Measurements from ENCODE around the gene TTC3. TPM values are rescaled to one million over a fixed set of nuclear protein-coding genes. Genes with fewer than 3 reads are reported as not detected.
A peak's percentile ranks its signal among the peaks of the same experiment; 100 is the strongest.

Gene TTC3
- total RNA-seq, 1 experiment from 2014 or later, result 73.2 TPM

DNA sequence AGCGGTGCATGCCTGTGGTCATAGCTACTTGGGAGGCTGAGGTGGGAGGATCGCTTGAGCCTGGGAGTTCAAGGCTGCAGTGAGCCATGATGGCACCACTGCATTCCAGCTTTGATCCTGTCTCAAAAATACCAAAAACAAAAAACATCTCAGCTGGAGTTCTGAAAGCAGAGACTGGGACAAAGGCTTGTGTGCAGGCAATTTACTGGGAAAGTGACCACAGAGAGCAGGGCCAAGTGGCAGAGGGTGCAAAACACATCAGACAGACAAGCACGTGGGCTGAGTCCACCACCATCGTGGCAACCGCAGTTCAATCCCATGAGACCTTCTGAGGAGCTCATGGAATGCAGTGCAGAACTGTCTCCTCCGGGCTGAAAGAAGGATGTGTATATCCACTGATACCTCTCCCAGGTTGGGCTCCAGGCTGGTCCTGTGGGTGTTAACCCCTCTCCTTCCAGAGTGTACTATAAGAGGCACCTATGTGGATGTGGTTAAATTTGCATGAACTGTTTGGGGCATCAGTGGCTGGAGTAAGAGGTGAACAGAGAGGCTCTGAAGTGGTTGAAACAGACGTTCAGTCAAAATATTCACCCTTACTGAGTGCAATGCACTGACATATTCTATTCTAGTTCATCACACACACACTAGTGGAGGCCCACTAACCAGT lies 11.0 kb upstream of the TTC3 start:
- peak; percentile 88 for DNase-seq (ENCODE audit: low read depth)

DNA sequence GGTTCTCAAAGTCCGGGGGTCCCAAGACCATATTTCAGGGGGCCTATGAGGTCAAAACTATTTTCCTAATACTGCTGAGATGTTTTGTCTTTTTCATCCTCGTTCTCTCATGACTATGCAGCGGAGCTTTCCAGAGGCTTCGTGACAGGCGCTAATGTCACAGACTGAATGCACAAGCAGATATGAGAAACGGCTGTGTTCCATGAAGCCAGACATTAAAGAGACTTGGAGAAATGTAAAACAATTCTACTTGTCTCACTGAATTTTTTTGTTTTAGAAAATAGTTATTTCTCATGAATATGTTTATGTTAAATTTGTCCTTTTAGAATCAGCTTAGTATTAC lies 10.5 kb upstream of the TTC3 start:
- DNase-seq (ENCODE audit: low read depth), result no peak

DNA sequence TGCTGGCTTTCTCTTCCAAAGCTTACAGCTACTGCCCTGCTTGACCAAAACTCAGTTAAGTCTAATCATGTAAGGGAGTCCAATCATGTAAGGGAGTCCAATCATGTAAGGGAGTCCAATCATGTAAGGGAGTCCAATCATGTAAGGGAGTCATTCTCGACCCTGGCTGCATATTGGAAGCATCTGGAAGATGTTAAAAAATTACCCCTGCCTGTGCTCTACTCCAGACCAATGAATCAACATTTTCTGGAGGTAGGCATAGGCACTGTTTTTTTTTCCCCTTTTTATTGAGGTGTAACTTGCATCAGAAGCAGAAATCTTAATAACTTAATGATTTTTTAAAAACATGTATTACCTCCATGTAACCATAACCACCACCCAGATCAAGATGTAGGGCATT lies 9.6 kb upstream of the TTC3 start:
- DNase-seq (ENCODE audit: low read depth), result no peak

DNA sequence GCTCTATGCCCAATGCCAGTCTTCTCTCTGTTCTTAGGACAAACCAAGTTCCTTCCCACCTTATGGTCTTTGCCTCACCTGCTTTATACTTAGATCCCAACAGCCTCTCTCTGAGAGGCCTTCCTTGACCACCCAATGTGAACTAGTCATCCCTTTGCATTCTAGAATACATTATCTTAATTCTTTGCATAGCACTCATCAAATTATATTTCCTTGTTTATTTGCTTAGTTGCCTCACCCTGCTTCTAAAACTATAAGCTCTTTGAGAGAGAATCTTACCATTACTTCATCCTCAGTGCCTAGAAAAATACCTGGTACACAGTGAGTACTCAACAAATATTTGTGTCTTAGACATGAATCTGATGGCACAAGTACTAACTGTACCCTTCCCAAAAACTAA lies 8.2 kb upstream of the TTC3 start:
- DNase-seq (ENCODE audit: low read depth), result no peak

DNA sequence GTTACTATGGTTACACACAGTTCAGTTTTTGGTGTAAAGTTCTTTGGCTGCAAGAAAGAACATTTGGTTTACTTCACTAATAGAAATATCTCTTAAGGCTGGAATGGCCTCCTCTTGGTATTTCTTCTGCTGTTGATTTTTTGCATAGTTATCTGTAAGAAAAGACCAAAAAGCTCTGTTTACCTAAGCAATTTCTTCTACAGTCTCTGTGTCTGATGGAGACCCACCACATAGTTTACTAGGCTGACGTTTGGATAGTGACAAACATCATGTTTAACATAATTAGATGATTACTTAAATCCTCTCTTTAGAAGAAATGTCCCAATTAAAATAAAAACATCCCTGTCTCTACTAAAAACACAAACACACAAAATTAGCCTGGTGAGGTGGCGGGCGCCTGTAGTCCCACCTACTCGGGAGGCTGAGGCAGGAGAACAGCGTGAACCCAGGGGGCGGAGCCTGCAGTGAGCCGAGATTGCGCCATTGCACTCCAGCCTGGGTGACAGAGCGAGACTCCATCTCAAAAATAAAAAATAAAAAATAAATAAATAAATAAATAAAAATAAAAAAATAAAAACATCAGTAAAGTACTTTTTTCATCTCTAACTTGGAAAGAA lies 7.4 kb upstream of the TTC3 start:
- DNase-seq (ENCODE audit: low read depth), result no peak

DNA sequence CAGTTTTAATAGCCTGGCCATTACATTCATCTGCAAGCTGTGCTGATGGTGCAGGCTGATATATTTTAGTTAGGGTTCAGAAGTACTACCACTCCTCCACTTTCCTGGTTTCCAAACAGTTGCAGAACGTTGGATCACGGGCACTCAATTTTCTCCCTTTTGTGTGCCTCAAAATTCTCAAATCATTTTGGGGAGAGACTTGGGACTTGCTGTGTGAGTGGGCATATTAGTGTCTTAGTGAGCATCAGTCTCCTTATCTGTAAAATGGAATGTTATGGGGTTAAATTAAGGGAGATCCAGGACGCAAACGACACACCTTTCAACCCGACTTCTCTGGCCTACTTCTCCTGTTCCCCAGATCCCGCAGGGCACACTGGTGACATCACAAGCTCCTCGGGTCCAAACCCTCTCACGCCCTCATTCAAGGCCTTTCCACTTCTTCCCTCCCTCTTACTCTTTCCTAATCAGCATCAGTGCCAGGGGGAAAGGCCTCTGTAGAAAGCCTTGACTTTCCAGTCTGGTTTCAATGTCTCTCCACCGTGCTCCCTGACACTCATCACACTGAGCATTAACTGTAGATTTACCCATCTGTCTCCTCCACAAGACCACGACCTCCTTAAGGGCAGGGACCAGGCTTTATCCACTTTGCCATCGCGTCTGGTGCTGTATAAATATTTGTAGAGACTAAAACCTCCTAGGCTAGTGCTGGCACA lies 1.3 kb upstream of the TTC3 start:
- peak; percentile 72 for DNase-seq (ENCODE audit: low read depth)

DNA sequence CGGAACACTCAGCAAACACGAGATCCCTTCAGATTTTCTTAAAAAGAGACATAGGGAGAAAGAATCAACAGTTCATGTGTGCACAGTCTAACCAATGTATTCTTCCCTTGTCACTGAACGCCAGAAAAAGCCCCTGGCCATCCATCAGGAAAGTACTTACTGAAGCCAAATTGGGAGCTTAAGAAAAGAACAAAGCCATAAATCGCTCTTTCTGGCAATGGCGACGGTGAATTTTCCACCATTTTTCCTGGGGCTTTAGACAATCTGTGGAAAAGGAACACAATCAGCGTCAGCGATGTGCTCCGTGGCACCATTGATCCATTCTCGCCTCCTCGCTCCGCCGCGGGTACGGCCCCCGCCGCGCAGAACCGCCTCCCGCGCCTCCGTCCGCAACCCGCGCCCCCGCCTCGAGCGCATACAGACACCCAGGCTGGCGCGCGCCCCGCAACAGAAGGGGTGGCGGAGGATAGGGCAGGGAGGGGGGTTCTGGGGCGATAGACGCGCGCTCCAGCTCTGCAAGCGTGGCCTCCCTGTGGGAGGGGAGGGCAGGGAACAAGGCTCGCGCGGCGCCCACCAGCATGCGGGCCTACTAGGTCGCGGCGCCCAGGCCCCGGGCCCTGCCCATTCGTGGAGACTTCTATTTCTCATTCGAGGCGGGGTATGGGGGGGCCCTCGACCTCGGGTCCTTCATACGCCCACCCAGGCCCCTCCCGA lies 623 bp upstream of the TTC3 start:
- DNase-seq (ENCODE audit: low read depth), result peak; percentile 87

DNA sequence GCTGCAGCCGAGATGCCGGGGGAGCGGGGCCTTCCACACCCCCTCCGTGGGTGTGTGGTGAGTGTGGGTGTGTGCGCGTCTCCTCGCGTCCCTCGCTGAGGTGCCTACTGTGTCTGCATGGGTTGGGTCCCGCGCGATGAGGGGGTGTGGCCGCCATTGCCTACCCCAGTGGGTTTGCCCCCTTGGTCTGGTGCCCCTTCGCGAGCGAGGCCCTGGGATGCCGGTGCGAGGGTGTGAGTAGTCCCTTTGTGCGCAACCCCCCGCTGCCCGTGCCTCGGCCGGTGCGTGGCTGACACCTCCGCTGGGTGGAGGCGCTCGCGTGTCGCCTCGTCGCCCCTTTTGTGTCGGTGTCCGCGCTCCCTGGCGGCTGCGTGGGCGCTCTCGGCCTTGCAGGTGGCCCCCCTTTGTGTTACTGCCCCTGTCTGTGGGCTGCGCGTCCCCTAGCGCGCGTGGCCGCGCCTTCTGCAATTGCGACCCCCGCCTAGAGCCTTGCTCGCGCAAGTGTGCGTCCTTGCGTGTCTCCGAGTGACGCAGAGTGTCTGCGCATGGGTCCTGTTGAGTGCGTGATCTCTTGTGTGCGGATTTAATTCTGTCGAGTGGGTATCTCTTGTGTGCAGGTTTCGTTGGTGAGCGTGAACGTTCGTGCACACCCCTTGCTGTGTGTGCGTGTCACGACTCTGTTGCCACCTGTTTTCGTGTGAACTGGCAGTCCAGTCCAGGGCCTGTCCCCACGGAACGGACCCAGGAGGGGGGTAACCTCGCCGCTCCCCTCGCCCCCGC lies 553 bp downstream of the TTC3 start:
- peak; percentile 55 for DNase-seq (ENCODE audit: low read depth)

DNA sequence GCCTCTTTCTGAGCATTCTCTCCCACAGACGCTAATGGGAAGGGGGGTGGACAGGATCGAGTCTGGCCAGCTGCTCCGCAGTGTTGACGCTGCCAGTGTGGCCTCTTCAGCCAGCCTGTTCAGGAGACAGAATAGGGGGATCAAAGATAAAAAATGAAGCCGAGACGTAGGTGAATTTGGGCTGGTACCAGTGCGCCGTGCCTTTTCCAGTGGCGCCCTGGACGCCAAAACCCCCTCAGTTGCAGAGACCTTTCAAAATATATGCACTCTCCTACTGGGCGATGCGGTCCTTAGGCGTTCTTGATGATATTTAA lies 1.1 kb downstream of the TTC3 start:
- peak; percentile 31 for DNase-seq (ENCODE audit: low read depth)

DNA sequence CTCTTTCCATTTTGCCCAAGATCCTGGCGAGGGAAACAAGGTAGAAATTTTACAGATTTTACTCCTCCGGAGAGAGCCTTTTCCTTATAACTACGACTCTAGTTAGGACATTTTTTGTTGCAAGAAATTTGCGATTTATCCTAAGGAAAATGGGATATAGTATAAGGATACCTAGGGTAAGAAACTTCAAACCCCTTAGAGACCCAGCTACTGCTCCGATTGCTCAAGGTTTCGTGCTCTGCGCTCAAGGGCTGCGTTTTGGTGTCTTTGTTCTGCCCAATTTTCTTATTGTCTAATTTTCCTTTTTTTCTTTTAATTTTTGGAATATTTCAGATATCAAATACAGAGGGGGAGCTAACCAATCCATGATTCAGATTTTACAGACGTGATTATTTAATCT lies 1.5 kb downstream of the TTC3 start:
- DNase-seq (ENCODE audit: low read depth), result no peak

DNA sequence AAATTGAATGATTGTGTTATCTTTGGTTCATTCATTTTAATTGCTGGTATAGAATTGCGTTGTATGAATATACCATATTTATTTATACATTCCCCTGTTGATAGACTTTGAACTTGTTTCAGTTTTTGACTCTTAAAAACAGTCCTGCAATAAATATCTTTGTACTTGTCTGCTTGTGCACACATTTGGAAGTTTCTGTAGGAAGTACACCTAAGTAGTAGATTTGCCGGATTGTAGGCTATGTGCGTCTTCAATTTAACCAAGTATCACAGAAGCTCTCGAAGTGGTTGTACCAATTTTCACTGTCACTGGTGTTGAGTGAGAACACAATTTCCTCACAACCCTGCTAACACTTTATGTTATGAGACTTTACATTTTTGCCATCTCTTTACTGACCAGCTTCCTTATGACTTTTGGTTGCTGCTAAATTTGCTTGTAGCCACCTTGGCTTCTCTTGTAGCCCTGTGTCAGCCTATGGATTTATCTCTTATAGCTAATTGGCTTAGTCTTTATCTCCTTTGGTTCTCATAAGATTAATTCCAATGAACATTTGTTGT lies 2.2 kb downstream of the TTC3 start:
- no peak for DNase-seq (ENCODE audit: low read depth)

DNA sequence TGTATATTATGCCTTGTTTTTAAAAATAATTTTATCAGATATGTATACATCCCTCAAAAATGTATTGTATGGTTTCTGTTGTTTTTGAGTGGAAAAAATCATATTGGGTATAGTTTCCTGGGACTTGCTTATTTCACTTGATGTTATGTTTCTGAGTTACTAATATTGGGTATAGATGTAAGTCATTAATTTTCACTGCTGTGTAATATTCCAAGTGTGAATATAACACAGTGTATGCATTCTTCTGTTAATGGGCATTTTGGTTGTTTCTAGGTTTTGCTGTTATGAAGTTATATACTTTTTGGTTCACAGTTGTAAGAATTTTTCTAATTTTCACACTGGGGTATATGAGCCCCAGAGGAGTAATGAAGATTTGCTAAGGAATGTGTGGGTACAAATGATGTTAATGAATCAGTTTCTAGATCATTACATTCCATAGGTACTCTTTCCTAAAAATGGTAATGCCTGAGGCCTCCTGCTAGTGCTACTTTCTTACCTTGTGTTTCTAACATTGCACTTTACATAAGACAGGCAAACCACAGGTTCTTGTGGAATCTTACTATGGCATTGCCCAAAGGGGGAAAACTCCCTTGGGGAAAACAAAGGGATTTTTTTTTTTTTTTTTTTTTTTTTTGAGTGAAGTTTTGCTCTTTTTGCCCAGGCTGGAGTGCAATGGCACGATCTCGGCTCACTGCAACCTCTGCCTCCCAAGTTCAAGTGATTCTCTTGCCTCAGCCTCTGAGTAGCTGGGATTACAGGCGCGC lies 3.2 kb downstream of the TTC3 start:
- DNase-seq (ENCODE audit: low read depth), result no peak

DNA sequence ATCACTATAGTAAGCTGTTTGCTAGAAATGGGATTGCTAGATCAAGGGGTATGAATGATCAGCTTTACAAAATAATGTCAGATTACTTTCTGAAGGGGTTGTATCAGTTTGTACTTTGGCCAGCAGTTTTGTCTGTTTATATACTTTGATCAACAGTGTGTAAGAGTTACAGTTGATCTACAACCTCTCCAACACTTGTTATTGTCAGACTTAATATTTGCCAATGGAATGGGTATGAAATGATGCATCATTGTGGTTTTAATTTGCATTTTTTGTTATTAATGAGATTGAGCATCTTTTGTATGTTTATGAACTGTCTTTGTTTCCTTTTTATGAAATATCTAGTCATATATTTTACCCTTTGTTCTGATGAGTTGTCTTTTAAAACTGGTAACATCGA lies 4.3 kb downstream of the TTC3 start:
- no peak for DNase-seq (ENCODE audit: low read depth)

DNA sequence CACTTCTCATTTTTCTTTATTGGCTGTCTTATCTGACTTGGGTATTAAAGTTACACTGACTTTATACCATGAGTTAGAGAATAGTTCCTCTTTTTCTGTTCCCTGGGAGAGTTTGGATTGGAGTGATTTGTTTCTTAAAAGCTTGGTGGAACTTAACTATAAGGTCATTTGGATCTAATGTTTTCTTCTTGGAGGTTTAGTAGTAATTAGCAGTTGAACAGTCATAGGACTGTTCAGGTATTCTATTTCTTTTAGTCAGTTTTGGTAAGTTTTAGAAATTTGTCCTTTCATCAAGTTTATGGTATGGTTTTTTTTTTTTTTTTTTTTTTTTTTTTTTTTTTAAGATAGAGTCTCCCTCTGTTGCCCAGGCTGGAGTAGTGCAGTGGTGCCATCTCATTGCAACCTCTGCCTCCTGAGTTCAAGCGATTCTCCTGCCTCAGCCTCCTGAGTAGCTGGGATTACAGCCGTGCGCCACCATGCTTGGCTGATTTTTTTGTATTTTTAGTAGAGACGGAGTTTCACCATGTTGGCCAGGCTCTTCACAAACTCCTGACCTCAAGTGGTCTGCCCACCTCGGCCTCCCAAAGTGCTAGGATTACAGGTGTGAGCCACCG lies 6.3 kb downstream of the TTC3 start:
- DNase-seq (ENCODE audit: low read depth), result no peak

DNA sequence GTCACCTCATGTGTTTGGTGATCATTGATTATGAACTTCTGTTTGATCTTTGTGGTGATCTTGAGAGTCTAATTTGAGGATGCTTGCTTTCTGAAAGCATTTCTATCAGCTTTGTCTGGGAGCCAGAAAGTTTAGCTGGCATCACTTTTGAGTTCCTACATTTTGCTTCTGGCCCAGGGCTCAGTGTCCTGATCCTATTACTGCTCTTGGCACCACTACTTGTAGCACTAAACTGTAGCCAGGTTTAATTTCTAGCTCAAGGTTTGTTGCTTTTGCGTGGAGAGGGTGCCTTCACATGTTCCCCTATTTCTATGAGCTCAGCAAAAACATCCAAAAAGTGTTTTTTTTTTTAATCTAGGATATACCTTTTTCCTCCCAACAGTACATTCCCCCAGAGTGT lies 9.3 kb downstream of the TTC3 start:
- DNase-seq (ENCODE audit: low read depth), result no peak

DNA sequence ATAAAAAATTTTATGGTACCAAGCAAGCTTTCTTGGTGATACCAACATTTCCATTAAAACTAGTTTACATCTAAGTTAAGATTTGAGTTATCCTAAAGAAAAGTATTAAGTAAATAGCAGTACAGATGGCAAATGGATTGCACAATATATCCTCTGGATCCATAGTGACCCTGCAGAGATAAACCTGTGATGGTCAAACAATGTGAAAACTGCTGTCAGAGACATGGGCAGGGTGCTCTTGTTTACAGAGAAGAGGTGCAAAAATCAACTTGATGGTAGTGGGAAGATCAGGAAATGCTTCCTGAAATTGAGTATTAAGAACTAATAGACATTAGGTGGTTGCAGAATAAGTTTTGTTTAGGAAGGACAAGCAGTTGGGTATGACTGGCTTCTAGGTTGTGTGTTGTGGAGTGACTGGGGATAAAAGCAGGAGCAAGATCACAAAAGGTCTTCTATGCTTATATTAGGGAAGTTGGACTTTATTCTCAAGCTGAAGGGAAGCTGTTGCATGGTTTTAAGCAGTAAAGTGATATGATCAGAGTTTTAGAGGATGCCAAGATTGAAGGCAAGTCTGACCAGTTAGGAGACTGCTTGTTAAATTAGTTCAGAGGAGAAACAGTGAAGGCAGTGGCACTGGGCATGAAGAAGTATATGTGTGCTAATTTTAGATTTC lies 9.9 kb downstream of the TTC3 start:
- no peak for DNase-seq (ENCODE audit: low read depth)

DNA sequence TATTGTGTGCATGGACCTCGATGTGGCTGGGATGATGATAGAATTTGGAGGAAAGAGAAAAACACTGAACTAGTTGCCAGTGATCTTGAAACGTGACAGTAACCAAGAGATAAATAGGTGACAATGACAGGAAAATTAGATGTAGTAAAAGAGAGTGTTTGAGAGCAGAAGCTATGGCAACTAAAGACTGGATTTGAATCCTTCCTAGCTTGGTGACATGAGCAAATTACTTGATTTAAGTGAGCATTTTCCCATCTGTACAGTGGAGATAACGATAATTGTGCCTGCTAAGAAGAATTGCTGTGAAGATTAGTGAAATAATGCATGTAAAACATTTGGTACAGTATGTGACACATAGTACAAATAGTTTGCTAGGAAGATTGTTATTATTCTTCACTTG lies 12.7 kb downstream of the TTC3 start:
- DNase-seq (ENCODE audit: low read depth), result no peak

DNA sequence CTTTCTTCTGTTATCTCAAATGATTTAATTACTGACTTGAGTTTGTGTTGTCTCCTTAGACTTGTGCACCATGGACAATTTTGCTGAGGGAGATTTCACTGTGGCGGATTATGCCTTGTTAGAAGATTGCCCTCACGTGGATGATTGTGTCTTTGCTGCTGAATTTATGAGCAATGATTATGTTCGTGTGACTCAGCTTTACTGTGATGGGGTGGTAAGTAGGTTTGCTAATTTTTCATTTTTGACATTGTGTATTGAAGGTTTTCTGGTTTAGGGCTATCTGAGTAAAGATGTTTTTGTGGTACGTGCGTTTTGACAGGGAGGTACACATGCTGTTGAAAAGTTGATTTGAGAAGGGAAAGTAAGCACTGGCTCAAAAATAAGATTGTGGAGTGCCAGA lies 14.1 kb downstream of the TTC3 start:
- DNase-seq (ENCODE audit: low read depth), result peak; percentile 66

DNA sequence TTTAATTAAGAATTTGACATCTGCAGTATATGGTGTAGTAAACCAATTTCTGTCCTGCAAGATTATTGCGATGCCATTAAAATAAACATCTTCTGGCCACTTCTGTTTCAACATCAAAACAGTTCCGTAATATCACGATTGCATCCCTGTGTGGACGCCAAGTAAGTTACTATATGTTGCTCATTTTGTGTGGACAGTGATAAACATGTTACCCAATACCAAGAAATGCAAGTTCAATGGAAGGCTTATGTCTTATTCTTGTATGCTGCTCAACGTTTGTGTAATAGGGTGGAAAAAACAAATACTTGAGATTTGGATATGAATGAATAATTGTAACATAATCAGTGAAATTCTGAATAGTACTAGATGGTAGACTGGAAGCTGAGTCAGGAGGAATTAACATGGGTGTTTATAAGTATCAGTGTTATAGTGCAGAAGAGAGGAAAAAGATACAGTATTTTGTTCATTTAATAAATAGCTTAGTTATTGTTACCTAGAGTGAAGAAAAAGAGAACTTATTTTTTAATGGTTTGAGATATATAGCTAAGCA lies 15.2 kb downstream of the TTC3 start:
- no peak for DNase-seq (ENCODE audit: low read depth)

DNA sequence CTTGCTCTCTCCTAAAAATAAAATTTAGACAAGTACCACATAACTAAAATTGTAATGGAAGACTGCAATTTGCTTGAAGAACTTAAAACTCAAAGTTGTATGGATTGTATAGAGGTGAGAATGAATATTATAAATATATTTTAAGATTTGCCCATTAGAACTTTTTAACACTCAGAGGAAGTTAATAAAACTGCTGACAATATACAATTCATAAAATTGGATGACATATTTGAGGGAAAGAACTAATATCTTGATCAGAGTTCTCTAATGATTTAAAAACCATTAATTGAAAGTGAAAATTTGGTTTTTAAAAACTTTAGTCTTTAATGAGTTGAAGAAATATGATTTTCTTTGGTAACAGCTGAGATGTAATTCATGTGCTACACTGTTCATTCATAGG lies 20.9 kb downstream of the TTC3 start:
- no peak for DNase-seq (ENCODE audit: low read depth)

Data from Daoy (cell line).